Activated T-helper 1 cell treated with anti-CD3 and anti-CD28 coated beads, Interleukin-12 subunit alpha, Interleukin-12 subunit beta, Interleukin-2, Interleukin-4 antibody, amounts not matched to agents 30 ng/mL and 10 ng/mL and 1 ng/mL, durations not matched to agents 14 hours and 24 hours and 36 hours (primary cell): ENCODE results near the gene CEP112. TPM values are rescaled to one million over a fixed set of nuclear protein-coding genes. Genes with fewer than 3 reads are reported as not detected.
"Not testable (repeated sequence)": the region's sequence is repeated elsewhere in the genome, so short reads cannot be mapped to it uniquely, and the experiment has no call there.

Experiments used
- DNase-seq: peaks from one replicate; pipeline ENCODE4 v3.0.0; 2021; ENCODE audit warnings: low spot score
- H3K27ac Mint-ChIP-seq: one replicate; pipeline ENCODE4 v1.8.0; 2021; ENCODE audit warnings: mild to moderate bottlenecking, mixed read lengths
- H3K27me3 Mint-ChIP-seq: one replicate; pipeline ENCODE4 v1.8.0; 2022; ENCODE audit warnings: mild to moderate bottlenecking, moderate library complexity, mixed read lengths; ENCODE audit not compliant: insufficient read depth
- H3K36me3 Mint-ChIP-seq: one replicate; pipeline ENCODE4 v1.8.0; 2021; ENCODE audit warnings: low read depth, mixed read lengths
- H3K4me1 Mint-ChIP-seq: one replicate; pipeline ENCODE4 v1.8.0; 2021; ENCODE audit warnings: low read depth, mixed read lengths
- H3K4me3 Mint-ChIP-seq: one replicate; pipeline ENCODE4 v1.8.0; 2021; ENCODE audit warnings: mild to moderate bottlenecking, moderate library complexity, mixed read lengths
- H3K9me3 Mint-ChIP-seq: one replicate; pipeline ENCODE4 v1.8.0; 2021; ENCODE audit warnings: mixed read lengths
- intact Hi-C: fragments of 100-400 bp; cut with micrococcal nuclease; formaldehyde crosslinking; loops from one replicate; pipeline ENCODE4 v1.15.1; 2024
- total RNA-seq: library from RNA; stranded (reverse); gene quantifications from 2 replicates; pipeline ENCODE4 v1.2.3, GENCODE V29; 2022

The CEP112 gene
- total RNA-seq, 1 donor from 2014 or later, result 1.7 TPM

- H3K36me3 Mint-ChIP-seq, result no peaks in the 10 kb centered on the region
- H3K27ac Mint-ChIP-seq, result no peak overlapping the region
- DNase-seq, result no peak
- H3K27me3 Mint-ChIP-seq, result no peaks in the 10 kb centered on the region
- peaks cover 7% of the 10 kb centered on the region for H3K9me3 Mint-ChIP-seq
- H3K4me1 Mint-ChIP-seq, result peaks cover 12% of the 10 kb centered on the region
- no peak overlapping the region for H3K4me3 Mint-ChIP-seq
- intact Hi-C loops, result loop anchor here (10.0 kb wide), 1 partner anchor 503 kb away; no protein-coding TSS in a partner anchor
These were observed 394.1 kb downstream of the CEP112 start for GRCh38 chr17:65797809-65798208.

DNA sequence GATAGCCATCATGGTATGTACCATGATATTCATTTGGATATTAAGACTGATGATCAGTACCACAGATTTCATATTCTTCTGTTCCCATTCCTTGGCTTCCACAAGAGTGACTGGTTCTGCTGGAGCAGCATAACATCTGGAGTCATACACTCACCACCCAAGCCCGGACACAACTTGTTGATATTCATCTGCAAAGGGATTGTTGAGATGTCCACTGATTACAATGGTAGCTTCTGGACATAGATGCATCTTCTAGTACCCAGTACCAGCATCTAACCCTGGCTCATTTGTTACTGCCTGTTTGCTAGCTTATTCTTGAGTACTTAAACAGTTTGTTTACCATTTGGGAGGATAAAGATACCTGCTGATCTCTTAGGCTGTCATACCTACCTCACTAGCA is 394.8 kb downstream of the CEP112 start:
- Mint-ChIP-seq H3K27me3 (no peaks in the 10 kb centered on the region), H3K4me1 (peaks cover 12% of the 10 kb centered on the region), H3K4me3 (no peak overlapping the region), H3K36me3 (no peaks in the 10 kb centered on the region), H3K9me3 (no peaks in the 10 kb centered on the region), H3K27ac (no peak overlapping the region)
- intact Hi-C loops, result loop anchor here (10.0 kb wide), 1 partner anchor 502 kb away; no protein-coding TSS in a partner anchor
- DNase-seq, result no peak

DNA sequence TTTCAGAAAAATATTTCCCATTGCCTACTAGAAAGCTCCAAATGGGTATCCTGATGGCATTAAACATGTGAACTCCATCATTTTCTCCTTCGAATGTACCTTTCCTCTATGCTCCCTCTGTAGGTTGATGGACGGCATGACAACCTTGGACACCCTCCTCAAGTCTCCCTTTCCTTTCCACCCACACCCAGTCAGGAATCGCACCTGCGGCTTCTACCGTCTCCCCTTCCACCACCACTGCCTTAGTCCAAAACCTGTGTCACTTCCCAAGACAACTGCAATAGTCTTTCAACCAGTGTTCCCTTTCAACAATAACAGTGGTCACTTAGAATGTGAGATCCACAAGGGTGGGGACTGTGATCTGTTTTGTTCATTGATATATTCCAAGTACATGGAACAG is 397.4 kb downstream of the CEP112 start:
- intact Hi-C loops, result loop anchor here (2.0 to 10.0 kb wide), 2 partner anchors 500 to 564 kb away; no protein-coding TSS in a partner anchor
- H3K4me3 Mint-ChIP-seq, result no peak overlapping the region
- no peaks in the 10 kb centered on the region for H3K9me3 Mint-ChIP-seq
- H3K4me1 Mint-ChIP-seq, result peaks cover 6% of the 10 kb centered on the region
- no peak for DNase-seq
- H3K36me3 Mint-ChIP-seq, result no peaks in the 10 kb centered on the region
- no peak overlapping the region for H3K27ac Mint-ChIP-seq
- no peaks in the 10 kb centered on the region for H3K27me3 Mint-ChIP-seq

DNA sequence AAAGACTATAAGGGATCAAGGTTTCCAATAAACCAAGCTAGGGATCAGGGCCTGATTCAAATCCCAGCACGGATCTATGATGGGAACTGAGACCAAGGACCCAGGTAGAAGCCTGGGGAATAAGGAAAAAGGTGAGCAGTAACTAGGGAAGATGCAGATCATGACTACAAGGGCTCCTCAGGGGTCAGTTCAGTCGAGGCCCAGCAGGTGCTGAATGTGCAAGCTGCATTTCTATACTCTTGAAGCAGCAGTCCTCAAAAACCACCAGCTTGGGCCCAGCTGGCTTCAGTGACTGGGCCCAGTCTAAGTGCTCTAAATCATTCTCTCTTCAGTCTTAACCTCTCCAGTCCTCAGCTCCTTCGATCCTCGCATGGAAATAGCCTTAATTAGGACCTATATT is 401.7 kb downstream of the CEP112 start:
- no peak overlapping the region for H3K27ac Mint-ChIP-seq
- H3K9me3 Mint-ChIP-seq, result no peaks in the 10 kb centered on the region
- H3K4me1 Mint-ChIP-seq, result no peaks in the 10 kb centered on the region
- intact Hi-C loops, result loop anchor here (10.0 kb wide), 1 partner anchor 495 kb away; no protein-coding TSS in a partner anchor
- H3K4me3 Mint-ChIP-seq, result no peak overlapping the region
- DNase-seq, result no peak
- H3K36me3 Mint-ChIP-seq, result no peaks in the 10 kb centered on the region
- no peaks in the 10 kb centered on the region for H3K27me3 Mint-ChIP-seq

GRCh38 chr17:65787503-65787902 is 404.4 kb downstream of the CEP112 start:
- intact Hi-C loops, result no loop called here
- no peaks in the 10 kb centered on the region for H3K36me3 Mint-ChIP-seq
- no peak overlapping the region for H3K27ac Mint-ChIP-seq
- DNase-seq, result no peak
- H3K27me3 Mint-ChIP-seq, result no peaks in the 10 kb centered on the region
- H3K4me3 Mint-ChIP-seq, result no peak overlapping the region
- no peaks in the 10 kb centered on the region for H3K4me1 Mint-ChIP-seq
- H3K9me3 Mint-ChIP-seq, result no peaks in the 10 kb centered on the region

DNA sequence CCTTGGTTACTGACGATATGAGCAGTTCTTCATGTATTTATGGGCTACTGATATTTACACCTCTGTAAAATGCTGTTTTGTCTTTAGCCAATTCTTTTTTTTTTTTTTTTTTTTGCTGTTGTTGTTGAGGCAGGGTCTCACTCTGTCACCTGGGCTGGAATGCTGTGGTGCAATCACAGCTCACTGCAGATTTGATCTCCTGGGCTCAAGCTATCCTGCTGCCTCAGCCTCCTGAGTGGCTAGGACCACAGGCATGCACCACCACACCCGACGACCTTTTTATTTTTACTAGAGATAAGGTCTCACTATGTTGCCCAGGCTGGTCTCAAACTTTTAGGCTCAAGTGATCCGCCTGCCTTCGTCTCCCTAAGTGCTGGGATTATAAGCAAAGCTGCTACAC is 405.5 kb downstream of the CEP112 start:
- peaks cover 4% of the 10 kb centered on the region for H3K9me3 Mint-ChIP-seq
- no peak for DNase-seq
- no peaks in the 10 kb centered on the region for H3K4me1 Mint-ChIP-seq
- intact Hi-C loops, result no loop called here
- H3K4me3 Mint-ChIP-seq, result no peak overlapping the region
- H3K36me3 Mint-ChIP-seq, result no peaks in the 10 kb centered on the region
- H3K27me3 Mint-ChIP-seq, result no peaks in the 10 kb centered on the region
- H3K27ac Mint-ChIP-seq, result no peak overlapping the region

GRCh38 chr17:65785109-65785508 is 406.8 kb downstream of the CEP112 start:
- no peaks in the 10 kb centered on the region for H3K27me3 Mint-ChIP-seq
- no peak overlapping the region for H3K4me3 Mint-ChIP-seq
- no peaks in the 10 kb centered on the region for H3K36me3 Mint-ChIP-seq
- intact Hi-C loops, result no loop called here
- H3K4me1 Mint-ChIP-seq, result no peaks in the 10 kb centered on the region
- H3K27ac Mint-ChIP-seq, result no peak overlapping the region
- DNase-seq, result no peak
- H3K9me3 Mint-ChIP-seq, result peaks cover 9% of the 10 kb centered on the region

GRCh38 chr17:65783845-65784334 is 408.0 kb downstream of the CEP112 start:
- Mint-ChIP-seq H3K4me1 (no peaks in the 10 kb centered on the region), H3K9me3 (peaks cover 9% of the 10 kb centered on the region), H3K27ac (no peak overlapping the region), H3K27me3 (no peaks in the 10 kb centered on the region), H3K36me3 (no peaks in the 10 kb centered on the region), H3K4me3 (no peak overlapping the region)
- intact Hi-C loops, result no loop called here
- DNase-seq, result no peak

DNA sequence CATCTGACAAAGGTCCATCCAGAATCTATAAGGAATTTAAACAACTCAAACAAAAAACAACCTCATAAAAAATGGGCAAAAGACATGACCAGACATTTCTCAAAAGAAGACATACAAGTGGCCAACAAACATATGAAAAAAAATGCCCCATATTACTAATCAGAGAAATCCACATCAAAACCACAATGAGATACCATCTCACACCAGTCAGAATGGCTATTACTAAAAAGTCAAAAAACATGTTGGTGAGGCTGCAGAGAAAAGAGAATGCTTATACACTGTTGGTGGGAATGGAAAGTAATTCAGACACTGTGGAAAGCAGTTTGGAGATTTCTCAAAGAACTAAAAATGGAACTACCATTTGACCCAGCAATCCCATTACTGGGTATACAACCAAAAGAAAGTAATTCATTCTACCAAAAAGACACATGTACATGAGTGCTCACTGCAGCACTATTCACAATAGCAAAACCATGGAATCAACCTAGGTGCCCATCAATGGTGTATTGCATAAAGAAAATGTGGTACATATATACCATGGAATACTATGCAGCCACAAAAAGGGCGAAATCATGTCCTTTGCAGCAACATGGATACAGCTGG is 409.7 kb downstream of the CEP112 start:
- intact Hi-C loops, H3K36me3 Mint-ChIP-seq, H3K27ac Mint-ChIP-seq, H3K4me1 Mint-ChIP-seq, H3K9me3 Mint-ChIP-seq, H3K27me3 Mint-ChIP-seq, H3K4me3 Mint-ChIP-seq, DNase-seq: not testable (repeated sequence)

GRCh38 chr17:65780111-65780510 is 411.8 kb downstream of the CEP112 start:
- intact Hi-C loops, result no loop called here
- Mint-ChIP-seq H3K9me3 (peaks cover 9% of the 10 kb centered on the region), H3K27me3 (no peaks in the 10 kb centered on the region), H3K4me3 (no peak overlapping the region), H3K36me3 (no peaks in the 10 kb centered on the region), H3K27ac (no peak overlapping the region), H3K4me1 (no peaks in the 10 kb centered on the region)
- no peak for DNase-seq

DNA sequence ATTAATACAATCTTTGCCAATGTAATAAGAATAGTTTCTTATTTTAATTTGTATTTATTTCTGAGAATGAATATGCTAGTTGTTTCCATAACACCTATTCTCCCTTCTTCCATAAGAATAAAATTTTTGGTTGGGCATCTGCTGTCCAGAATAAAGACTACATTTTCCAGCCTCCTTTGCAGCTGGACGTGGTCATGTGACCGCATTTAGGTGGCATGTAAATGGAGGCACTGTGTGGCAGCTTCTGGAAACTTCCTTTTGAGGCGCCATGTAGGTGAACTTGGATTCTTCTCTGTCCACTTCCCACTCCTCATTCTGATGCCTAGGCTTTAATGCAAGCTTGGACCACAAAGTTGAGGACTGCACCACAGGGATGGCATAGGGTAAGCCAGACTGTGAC is 415.0 kb downstream of the CEP112 start:
- intact Hi-C loops, result no loop called here
- Mint-ChIP-seq H3K4me1 (peaks cover 5% of the 10 kb centered on the region), H3K9me3 (peaks cover 9% of the 10 kb centered on the region), H3K27me3 (no peaks in the 10 kb centered on the region), H3K27ac (no peak overlapping the region), H3K36me3 (no peaks in the 10 kb centered on the region), H3K4me3 (no peak overlapping the region)
- no peak for DNase-seq

DNA sequence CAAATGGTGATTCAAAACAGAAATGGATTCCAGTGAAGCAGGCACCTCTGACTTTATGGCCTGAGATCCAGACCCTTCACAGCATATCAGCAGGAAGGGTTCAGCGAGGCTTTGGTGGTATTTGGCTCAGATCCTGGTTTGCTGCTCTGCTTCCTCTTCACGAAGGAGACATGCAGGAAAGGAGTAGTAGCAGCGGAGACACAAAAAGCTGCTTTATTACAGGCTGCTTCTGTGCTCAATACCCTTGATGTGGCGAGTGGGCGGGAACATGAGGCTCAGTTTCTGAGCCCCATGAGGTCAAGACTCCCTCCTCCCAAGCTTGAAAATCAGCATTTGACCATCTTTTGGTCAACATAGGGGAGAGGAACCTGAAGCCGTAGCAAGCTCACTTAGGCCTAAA is 417.1 kb downstream of the CEP112 start:
- intact Hi-C loops, result loop anchor here (5.0 kb wide), 1 partner anchor 943 kb away; no protein-coding TSS in a partner anchor
- no peaks in the 10 kb centered on the region for H3K36me3 Mint-ChIP-seq
- DNase-seq, result no peak
- peaks cover 5% of the 10 kb centered on the region for H3K4me1 Mint-ChIP-seq
- no peak overlapping the region for H3K27ac Mint-ChIP-seq
- H3K27me3 Mint-ChIP-seq, result no peaks in the 10 kb centered on the region
- no peak overlapping the region for H3K4me3 Mint-ChIP-seq
- H3K9me3 Mint-ChIP-seq, result no peaks in the 10 kb centered on the region

DNA sequence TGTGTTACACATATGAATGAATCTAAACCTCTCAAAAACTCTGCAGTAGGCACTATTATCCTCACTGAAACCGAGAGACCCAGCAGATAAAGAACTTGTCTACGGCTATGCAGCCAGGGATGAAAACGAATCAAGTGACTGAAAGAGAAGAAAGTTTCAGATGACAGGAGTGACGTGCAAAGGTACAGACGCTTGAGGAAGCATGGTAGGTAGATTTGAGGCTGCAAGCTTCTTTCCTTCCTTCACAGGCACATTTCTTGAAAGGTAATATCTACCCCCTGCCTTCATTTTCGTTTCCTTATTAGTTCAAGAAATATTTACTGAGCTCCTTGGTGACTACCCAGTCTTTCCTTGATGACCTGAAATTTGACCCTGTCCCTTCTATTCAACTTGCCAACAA is 418.9 kb downstream of the CEP112 start:
- Mint-ChIP-seq H3K27me3 (no peaks in the 10 kb centered on the region), H3K27ac (no peak overlapping the region), H3K36me3 (no peaks in the 10 kb centered on the region), H3K4me1 (peaks cover 5% of the 10 kb centered on the region), H3K9me3 (no peaks in the 10 kb centered on the region), H3K4me3 (no peak overlapping the region)
- DNase-seq, result no peak
- intact Hi-C loops, result loop anchor here (5.0 kb wide), 1 partner anchor 944 kb away; no protein-coding TSS in a partner anchor
